Measurements from ENCODE around the gene SLC6A5. TPM values are rescaled to one million over a fixed set of nuclear protein-coding genes. Genes with fewer than 3 reads are reported as not detected.

SLC6A5 gene
- total and polyA plus RNA-seq, 2 donors (not counting 3 experiments of a cell fraction or from before 2014, with no cell fraction given), result not detected

GRCh38 chr11:20595101-20595500 is 4.3 kb upstream of the SLC6A5 start:
- Histone ChIP-seq H3K9me1 (replicated peaks; ENCODE audit: control insufficient read depth, extremely low read depth, insufficient read depth, low read length) (no peaks in the 10 kb centered on the region), H3K27me3 (ENCODE audit: control insufficient read depth in 2 of 2, insufficient read depth in 2 of 2, low read length in 2 of 2) (peaks cover 46 to 51% of the 10 kb centered on the region in 2 experiments), H3K36me3 (ENCODE audit: control insufficient read depth in 2 of 2, extremely low read depth in 1 of 2, insufficient read depth in 2 of 2, low read length in 2 of 2) (no peaks in the 10 kb centered on the region), H4K20me1 (replicated peaks; ENCODE audit: control insufficient read depth, extremely low read depth, insufficient read depth, low read length) (no peaks in the 10 kb centered on the region), H3K9me3 (replicated peaks; ENCODE audit: control insufficient read depth, insufficient read depth, low read length) (no peaks in the 10 kb centered on the region), H3K79me2 (ENCODE audit: control insufficient read depth, insufficient read depth, low read length) (no peaks in the 10 kb centered on the region), H3K9ac (replicated peaks; ENCODE audit: extremely low read depth, insufficient read depth, low read length) (no peak overlapping the region), H3K27ac (ENCODE audit: insufficient read depth, low read depth, low read length) (no peak overlapping the region), H3K4me3 (replicated peaks in 1 of 3; ENCODE audit: insufficient read depth in 1 of 3, low read depth in 1 of 3, low read length in 3 of 3) (no peak overlapping the region), H3K4me1 (ENCODE audit: control insufficient read depth, extremely low read depth, insufficient read depth, low read length) (no peaks in the 10 kb centered on the region), H2AFZ (ENCODE audit: low read depth, low read length) (no peak overlapping the region), H3K4me2 (ENCODE audit: insufficient read depth, low read length) (no peak overlapping the region)
- ChIA-PET POLR2A (no interaction called here), CTCF (interaction anchor here (2.0 kb wide), 1 partner anchor 15 kb away, joined by 6 read pairs; no protein-coding TSS in a partner anchor)
- intact Hi-C loops (cut with micrococcal nuclease), result no loop called here
- TF ChIP-seq GATA2 (IDR thresholded peaks at IDR 0.05; ENCODE audit: insufficient read depth, insufficient read length, low read depth, low read length) (no peak), POLR2A (IDR thresholded peaks at IDR 0.05; ENCODE audit: low read depth, low read length) (no peak), JUN (IDR thresholded peaks at IDR 0.05; ENCODE audit: borderline replicate concordance, insufficient read depth, insufficient read length, low read depth) (no peak), MAX (IDR thresholded peaks at IDR 0.05; ENCODE audit: insufficient read depth, insufficient read length) (no peak), FOS (IDR thresholded peaks at IDR 0.05; ENCODE audit: borderline replicate concordance, insufficient read depth, low read length) (no peak), CTCF (IDR thresholded peaks at IDR 0.05; ENCODE audit: extremely low read depth in 1 of 2, insufficient read depth in 1 of 2, low read depth in 1 of 2, low read length in 2 of 2) (no peak), EZH2 (IDR thresholded peaks at IDR 0.05; ENCODE audit: borderline replicate concordance, low read depth, low read length, severe bottlenecking) (no peak), MYC (IDR thresholded peaks at IDR 0.05; ENCODE audit: low read depth, low read length) (no peak), POLR2AphosphoS5 (IDR thresholded peaks at IDR 0.05; ENCODE audit: insufficient read depth, low read depth, low read length) (no peak)
- no TSS peak for BruUV-seq (replicated peaks)
- DNase-seq (ENCODE audit: low read depth, low spot score), result no peak
- dilution Hi-C loops (cut with MboI; ENCODE audit: extremely low pct_ligation_motif_present, low sequenced_read_pairs), result no loop called here
- FAIRE-seq, result no peak

Measured in endothelial cell of umbilical vein (primary cell).